ENCODE results near the gene C1QTNF8. TPM values are rescaled to one million over a fixed set of nuclear protein-coding genes. Genes with fewer than 3 reads are reported as not detected.

The C1QTNF8 gene
- total and polyA plus RNA-seq, 4 donors: 0.08 to 0.74 TPM; not detected in 2

GRCh38 chr16:1132431-1132830 is 36.4 kb upstream of the C1QTNF8 start:
- H3K27me3 ChIP-seq (ENCODE audit: control insufficient read depth in 3 of 3, insufficient read depth in 3 of 3, low read length in 2 of 3): peaks cover 0 to 1% (median 0%) of the 10 kb centered on the region in 3 donors
- DNase-seq (no peak), ATAC-seq (ENCODE audit: insufficient read depth, low FRiP score) (no peak)
- H3K9ac ChIP-seq (ENCODE audit: insufficient read depth in 1 of 2, low read length in 2 of 2): no peak overlapping the region
- no peak overlapping the region for H3K4me3 ChIP-seq
- no peak overlapping the region for H3K27ac ChIP-seq (ENCODE audit: low read depth in 1 of 2, low read length in 1 of 2)
- peaks cover 0 to 6% (median 0%) of the 10 kb centered on the region in 4 donors for H3K9me3 ChIP-seq (ENCODE audit: control insufficient read depth in 4 of 4, insufficient read depth in 3 of 4, low read length in 3 of 4)
- 62 to 71% methylated on average over 15 of the region's 15 CpGs for WGBS, 2 donors
- TF ChIP-seq CTCF (IDR thresholded peaks at IDR 0.05; ENCODE audit: control extremely low read depth, extremely low read depth): no peak
- H3K36me3 ChIP-seq (ENCODE audit: control insufficient read depth in 4 of 4, insufficient read depth in 4 of 4, low read length in 4 of 4): no peaks in the 10 kb centered on the region
- no peaks in the 10 kb centered on the region for H3K4me1 ChIP-seq (ENCODE audit: control insufficient read depth in 5 of 5, insufficient read depth in 5 of 5, low read length in 5 of 5)

DNA sequence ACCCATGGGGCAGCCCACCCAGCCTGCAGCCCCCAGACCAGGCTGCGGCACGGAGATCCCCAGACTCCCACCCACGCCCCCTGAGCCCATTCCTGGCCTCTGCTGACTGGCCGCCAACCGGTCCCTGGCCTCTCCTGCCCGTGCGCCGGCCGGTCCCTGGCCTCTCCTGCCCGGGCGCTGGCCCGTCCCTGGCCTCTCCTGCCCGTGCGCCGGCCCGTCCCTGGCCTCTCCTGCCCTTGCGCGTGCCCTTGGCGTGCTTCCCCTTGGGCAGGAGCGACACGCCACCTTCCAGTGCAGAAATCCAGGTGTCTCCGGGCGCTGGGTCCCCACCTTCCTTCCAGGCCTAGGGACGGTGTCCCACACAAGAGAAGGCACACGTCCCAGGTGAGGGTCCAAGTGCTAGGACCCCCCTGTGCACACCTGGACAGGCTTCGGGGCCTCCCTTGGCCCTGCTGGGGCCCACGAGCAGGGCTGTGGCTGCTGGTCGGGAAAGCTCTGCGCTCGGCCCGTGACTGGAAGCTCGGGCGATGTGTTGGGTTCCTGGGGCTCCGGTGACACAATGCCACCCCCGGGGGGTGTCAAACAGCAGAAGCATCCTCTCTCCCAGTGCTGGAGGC is 35.4 kb upstream of the C1QTNF8 start:
- Histone ChIP-seq H3K9ac (ENCODE audit: insufficient read depth in 1 of 2, low read length in 2 of 2) (no peak overlapping the region), H3K27me3 (ENCODE audit: control insufficient read depth in 3 of 3, insufficient read depth in 3 of 3, low read length in 2 of 3) (peaks cover 0 to 4% (median under 1%) of the 10 kb centered on the region in 3 donors), H3K9me3 (ENCODE audit: control insufficient read depth in 4 of 4, insufficient read depth in 3 of 4, low read length in 3 of 4) (peaks cover 0 to 6% (median 0%) of the 10 kb centered on the region in 4 donors), H3K27ac (ENCODE audit: low read depth in 1 of 2, low read length in 1 of 2) (no peak overlapping the region), H3K4me3 (no peak overlapping the region), H3K36me3 (ENCODE audit: control insufficient read depth in 4 of 4, insufficient read depth in 4 of 4, low read length in 4 of 4) (no peaks in the 10 kb centered on the region), H3K4me1 (ENCODE audit: control insufficient read depth in 5 of 5, insufficient read depth in 5 of 5, low read length in 5 of 5) (no peaks in the 10 kb centered on the region)
- 88 to 89% methylated on average over 27 to 35 of the region's 35 CpGs for WGBS, 2 donors
- DNase-seq: no peak
- TF ChIP-seq CTCF (IDR thresholded peaks at IDR 0.05; ENCODE audit: control extremely low read depth, extremely low read depth): no peak
- ATAC-seq (ENCODE audit: insufficient read depth, low FRiP score): no peak

GRCh38 chr16:1130382-1130781 is 34.3 kb upstream of the C1QTNF8 start:
- peaks cover 0 to 8% (median 0%) of the 10 kb centered on the region in 4 donors for H3K9me3 ChIP-seq (ENCODE audit: control insufficient read depth in 4 of 4, insufficient read depth in 3 of 4, low read length in 3 of 4)
- no peak overlapping the region for H3K9ac ChIP-seq (ENCODE audit: insufficient read depth in 1 of 2, low read length in 2 of 2)
- H3K27me3 ChIP-seq (ENCODE audit: control insufficient read depth in 3 of 3, insufficient read depth in 3 of 3, low read length in 2 of 3): peaks cover 0 to 8% (median 4%) of the 10 kb centered on the region in 3 donors
- H3K4me3 ChIP-seq: no peak overlapping the region
- 83 to 84% methylated on average over 8 of the region's 8 CpGs for WGBS, 2 donors
- H3K4me1 ChIP-seq (ENCODE audit: control insufficient read depth in 5 of 5, insufficient read depth in 5 of 5, low read length in 5 of 5): no peaks in the 10 kb centered on the region
- TF ChIP-seq CTCF (IDR thresholded peaks at IDR 0.05; ENCODE audit: control extremely low read depth, extremely low read depth): no peak
- no peak overlapping the region for H3K27ac ChIP-seq (ENCODE audit: low read depth in 1 of 2, low read length in 1 of 2)
- no peaks in the 10 kb centered on the region for H3K36me3 ChIP-seq (ENCODE audit: control insufficient read depth in 4 of 4, insufficient read depth in 4 of 4, low read length in 4 of 4)
- ATAC-seq (ENCODE audit: insufficient read depth, low FRiP score): no peak
- no peak for DNase-seq
